ENCODE data around the gene BICD2. TPM values are rescaled to one million over a fixed set of nuclear protein-coding genes. Genes with fewer than 3 reads are reported as not detected.
A peak's percentile ranks its signal among the peaks of the same experiment; 100 is the strongest.

Gene BICD2
- total and polyA plus RNA-seq, 10 of the 15 experiments (the other 5 are each of a cell fraction or from before 2014, with no cell fraction given) = 5.3 to 25.5 (median 14.4) TPM

DNA sequence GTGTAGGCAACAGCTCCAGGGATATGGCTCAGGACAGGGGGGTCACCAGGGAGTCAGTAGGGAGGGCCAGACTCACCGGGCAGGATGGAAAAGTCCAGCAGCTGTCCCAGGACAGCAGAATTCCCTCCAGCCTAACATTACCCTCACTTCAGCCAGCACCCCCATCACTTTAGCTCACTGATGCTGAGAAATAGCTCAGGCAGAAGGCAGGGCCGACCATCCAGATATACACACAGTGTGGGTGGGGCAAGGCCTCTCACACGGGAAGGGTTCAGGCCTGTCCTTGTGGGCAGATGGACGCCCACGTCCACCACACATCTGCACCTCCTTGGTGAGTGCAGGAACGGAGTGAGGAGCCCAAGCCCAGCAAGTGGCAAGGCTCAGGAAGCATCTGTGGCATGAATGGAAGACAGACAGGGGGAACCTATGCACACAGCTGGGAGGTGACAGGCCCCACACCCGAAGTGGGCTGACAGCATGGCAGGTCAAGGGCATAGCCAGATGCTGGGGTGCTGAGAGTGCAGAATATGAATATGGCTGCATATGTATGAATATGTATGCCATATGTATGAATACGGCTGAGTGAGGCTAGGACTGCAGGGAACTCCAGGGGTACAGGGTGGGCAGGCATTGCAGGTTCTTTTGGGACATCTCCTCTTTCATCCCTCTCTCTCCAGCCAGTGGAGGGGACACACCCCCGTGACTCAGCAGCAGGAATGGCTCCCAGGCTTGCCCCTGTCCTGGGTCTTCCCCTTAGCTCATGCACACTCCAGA lies 17.0 kb downstream of the BICD2 start:
- no peaks in the 10 kb centered on the region for H3K9me3 ChIP-seq (replicated peaks; ENCODE audit: control insufficient read depth, insufficient read depth, low read length)
- H3K36me3 ChIP-seq (ENCODE audit: control insufficient read depth in 2 of 2, insufficient read depth in 2 of 2, low read length in 1 of 2) = no peaks in the 10 kb centered on the region
- no peak for DNase-seq (ENCODE audit: low read depth, low spot score)
- SMC1A ChIA-PET (ENCODE audit: uncharacterized antibody, unreplicated experiment) = no interaction called here
- H3K4me2 ChIP-seq (ENCODE audit: control insufficient read depth, insufficient read depth) = no peak overlapping the region
- no peak overlapping the region for H3K4me3 ChIP-seq
- no peak; the same call in 2 of the 3 replicates for ATAC-seq
- no peak overlapping the region for H3K27ac ChIP-seq (ENCODE audit: control insufficient read depth, insufficient read depth)
- FAIRE-seq = no peak
- no peak overlapping the region for H2AFZ ChIP-seq (ENCODE audit: control insufficient read depth, low read depth, low read length)
- in situ Hi-C loops (cut with MboI) = no loop called here
- peaks cover 36% of the 10 kb centered on the region for H3K79me2 ChIP-seq (ENCODE audit: control insufficient read depth, insufficient read depth, low read length)
- H3K27me3 ChIP-seq (replicated peaks in 1 of 2; ENCODE audit: control insufficient read depth in 2 of 2, insufficient read depth in 2 of 2, low read length in 1 of 2) = no peaks in the 10 kb centered on the region
- RAD21 ChIA-PET (ENCODE audit: unreplicated experiment) = interaction anchor here (1.2 kb wide), 1 partner anchor 31 kb away, joined by 5 read pairs; no protein-coding TSS in a partner anchor
- H3K4me1 ChIP-seq (ENCODE audit: control insufficient read depth, insufficient read depth, low read length) = peaks cover under 1% of the 10 kb centered on the region
- H4K20me1 ChIP-seq (ENCODE audit: control insufficient read depth, insufficient read depth) = 0 out of 2 replicates have a peak, but pooled peaks cover 3% of the 10 kb centered on the region
- CTCF ChIA-PET = interaction anchor here (0.7 to 2.0 kb wide), 3 partner anchors 14 to 43 kb away, joined by 3 to 6 read pairs (median 3); no protein-coding TSS in a partner anchor
- H3K9ac ChIP-seq (ENCODE audit: control insufficient read depth, insufficient read depth, low read length) = no peak overlapping the region
- WGBS (ENCODE audit: insufficient coverage, insufficient replicate concordance, low lambda C conversion rate, missing lambda C conversion rate) = 40% methylated on average over 9 of the region's 9 CpGs
- no TSS peak for BruUV-seq (replicated peaks)
- POLR2A ChIA-PET = interaction anchor here (0.5 to 1.2 kb wide), 2 partner anchors 13 to 92 kb away, joined by 3 to 4 read pairs; no protein-coding TSS in a partner anchor
- TF ChIP-seq RUNX3 (IDR thresholded peaks at IDR 0.05; ENCODE audit: low read length) (peak; percentile 25; the same call in 1 of the 2 replicates), NR2C2 (IDR thresholded peaks at IDR 0.05; ENCODE audit: borderline replicate concordance, control insufficient read depth, insufficient read length, low read depth) (no peak)
- intact Hi-C loops (cut with micrococcal nuclease; ENCODE audit: unreplicated experiment) = no loop called here

DNA sequence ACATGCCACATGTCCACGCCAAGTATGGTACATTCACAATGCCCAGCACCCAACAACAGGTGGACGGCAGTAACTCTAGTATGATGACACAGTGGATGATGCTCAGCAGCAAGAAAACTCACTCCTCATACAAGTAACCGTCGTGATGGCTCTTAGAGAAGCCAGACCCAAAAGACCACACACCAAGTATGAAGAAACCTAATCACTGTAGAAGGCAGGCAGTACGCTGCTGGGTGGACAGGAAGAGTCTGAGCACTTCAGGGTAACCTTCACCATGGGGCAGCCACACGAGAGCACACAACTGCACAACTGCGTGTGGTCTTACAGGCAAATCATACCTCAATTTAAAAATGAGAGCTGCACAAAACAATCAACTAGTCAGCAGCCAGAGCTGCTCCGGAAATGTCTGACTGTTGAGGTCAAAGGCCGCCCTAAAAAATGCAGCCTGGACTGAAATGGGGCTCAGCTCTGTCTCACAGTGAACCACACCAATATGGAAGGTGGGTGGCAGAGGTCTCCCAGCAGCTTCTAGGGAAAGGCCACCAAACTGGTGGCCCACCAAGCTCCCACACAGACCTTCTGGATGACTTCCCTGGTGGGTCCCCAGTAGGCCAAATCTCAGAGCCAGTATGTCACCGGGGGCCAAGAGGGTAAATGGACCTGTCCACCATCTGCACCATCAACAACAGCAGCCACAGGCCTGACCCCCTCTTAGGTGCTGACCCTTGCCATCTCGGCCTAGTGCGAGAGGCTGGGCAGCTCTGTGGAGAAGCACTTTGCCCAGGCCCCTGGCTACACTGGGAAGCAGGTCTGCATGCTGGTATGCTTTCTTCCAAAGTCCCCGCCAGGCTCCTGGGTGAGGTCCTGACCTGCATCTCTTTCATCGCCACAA lies 17.8 kb downstream of the BICD2 start:
- ChIA-PET POLR2A (interaction anchor here (1.2 kb wide), 1 partner anchor 14 kb away, joined by 3 read pairs; no protein-coding TSS in a partner anchor), CTCF (interaction anchor here (1.2 to 2.0 kb wide), 3 partner anchors 17 to 44 kb away, joined by 3 to 6 read pairs (median 3); no protein-coding TSS in a partner anchor), SMC1A (ENCODE audit: uncharacterized antibody, unreplicated experiment) (no interaction called here), RAD21 (ENCODE audit: unreplicated experiment) (interaction anchor here (1.2 kb wide), 1 partner anchor 30 kb away, joined by 5 read pairs; no protein-coding TSS in a partner anchor)
- intact Hi-C loops (cut with micrococcal nuclease; ENCODE audit: unreplicated experiment) (no loop called here), in situ Hi-C loops (cut with MboI) (no loop called here)
- 95% methylated on average over 14 of the region's 14 CpGs for WGBS (ENCODE audit: insufficient coverage, insufficient replicate concordance, low lambda C conversion rate, missing lambda C conversion rate)
- ATAC-seq = no peak
- peaks cover 35% of the 10 kb centered on the region for H3K79me2 ChIP-seq (ENCODE audit: control insufficient read depth, insufficient read depth, low read length)
- DNase-seq (ENCODE audit: low read depth, low spot score) = no peak
- 0 out of 2 replicates have a peak, but pooled peaks cover 3% of the 10 kb centered on the region for H4K20me1 ChIP-seq (ENCODE audit: control insufficient read depth, insufficient read depth)
- no TSS peak for BruUV-seq (replicated peaks)
- no peak for TF ChIP-seq RAD51 (IDR thresholded peaks at IDR 0.05)
- TF ChIP-seq RELA (IDR thresholded peaks at IDR 0.05; ENCODE audit: borderline replicate concordance, partially characterized antibody) = no peak
- no peak for TF ChIP-seq KLF5 (IDR thresholded peaks at IDR 0.05; ENCODE audit: partially characterized antibody)
- TF ChIP-seq, protein P1, sequence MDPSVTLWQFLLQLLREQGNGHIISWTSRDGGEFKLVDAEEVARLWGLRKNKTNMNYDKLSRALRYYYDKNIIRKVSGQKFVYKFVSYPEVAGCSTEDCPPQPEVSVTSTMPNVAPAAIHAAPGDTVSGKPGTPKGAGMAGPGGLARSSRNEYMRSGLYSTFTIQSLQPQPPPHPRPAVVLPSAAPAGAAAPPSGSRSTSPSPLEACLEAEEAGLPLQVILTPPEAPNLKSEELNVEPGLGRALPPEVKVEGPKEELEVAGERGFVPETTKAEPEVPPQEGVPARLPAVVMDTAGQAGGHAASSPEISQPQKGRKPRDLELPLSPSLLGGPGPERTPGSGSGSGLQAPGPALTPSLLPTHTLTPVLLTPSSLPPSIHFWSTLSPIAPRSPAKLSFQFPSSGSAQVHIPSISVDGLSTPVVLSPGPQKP (IDR thresholded peaks at IDR 0.05; ENCODE audit: low read depth, low read length) = no peak
- H3K4me3 ChIP-seq = no peak overlapping the region
- no peaks in the 10 kb centered on the region for H3K9me3 ChIP-seq (replicated peaks; ENCODE audit: control insufficient read depth, insufficient read depth, low read length)
- FAIRE-seq = no peak
- no peak overlapping the region for H3K9ac ChIP-seq (ENCODE audit: control insufficient read depth, insufficient read depth, low read length)
- H3K4me1 ChIP-seq (ENCODE audit: control insufficient read depth, insufficient read depth, low read length) = no peaks in the 10 kb centered on the region; the same call in 1 of the 2 replicates
- H3K27me3 ChIP-seq (replicated peaks in 1 of 2; ENCODE audit: control insufficient read depth in 2 of 2, insufficient read depth in 2 of 2, low read length in 1 of 2) = no peaks in the 10 kb centered on the region
- H2AFZ ChIP-seq (ENCODE audit: control insufficient read depth, low read depth, low read length) = no peak overlapping the region
- H3K4me2 ChIP-seq (ENCODE audit: control insufficient read depth, insufficient read depth) = no peak overlapping the region
- H3K36me3 ChIP-seq (ENCODE audit: control insufficient read depth in 2 of 2, insufficient read depth in 2 of 2, low read length in 1 of 2) = no peaks in the 10 kb centered on the region
- no peak overlapping the region for H3K27ac ChIP-seq (ENCODE audit: control insufficient read depth, insufficient read depth)
